H1 (cell line): ENCODE measurements around the gene RGS11. TPM values are rescaled to one million over a fixed set of nuclear protein-coding genes. Genes with fewer than 3 reads are reported as not detected.

Experiments
- CTCF ChIA-PET: fragments of 300-600 bp; sonication (Branson Sonifier 250); formaldehyde crosslinking; loops from one replicate; lab custom pipeline; 2021; ENCODE audit not compliant: partially characterized antibody; lab: Charles Lee
- POLR2A ChIA-PET: fragments of 300-600 bp; sonication (Branson Sonifier 250); formaldehyde crosslinking; loops from one replicate; lab custom pipeline; 2021; ENCODE audit warnings: inconsistent platforms; ENCODE audit not compliant: partially characterized antibody; lab: Charles Lee
- DNase-seq, 2 experiments: peaks; one replicate each; pipeline versions ENCODE4 v3.0.0 to v3.0.0-alpha.2; 2010 to 2022; ENCODE audit warnings: low spot score in 2 of 2, low read depth in 1 of 2, mixed read lengths in 1 of 2
- FAIRE-seq: peaks from 2 replicates; lab custom pipeline; 2011; peaks lifted over from hg19 to GRCh38; lab: Jason Lieb, UNC
- H2AFZ ChIP-seq: 2 replicates; pipeline ENCODE4 v1.8.1; 2012; ENCODE audit warnings: low read length, inconsistent platforms
- H2AK5ac ChIP-seq: 2 replicates; pipeline ENCODE4 v1.6.1; 2013; ENCODE audit warnings: low read depth, low read length
- H2BK120ac ChIP-seq: replicated peaks from 2 replicates; pipeline ENCODE3; 2013; ENCODE audit warnings: low read depth, low read length, inconsistent platforms
- H2BK12ac ChIP-seq: 2 replicates; pipeline ENCODE4 v1.6.1; 2013; ENCODE audit warnings: low read depth, low read length
- H2BK15ac ChIP-seq: 2 replicates; pipeline ENCODE4 v1.6.1; 2013; ENCODE audit warnings: low read length
- H2BK20ac ChIP-seq: 2 replicates; pipeline ENCODE4 v1.6.1; 2013; ENCODE audit warnings: low read length
- H2BK5ac ChIP-seq: 2 replicates; pipeline ENCODE4 v1.6.1; 2013; ENCODE audit warnings: low read depth, low read length
- H3K14ac ChIP-seq: 2 replicates; pipeline ENCODE4 v1.6.1; 2013; ENCODE audit warnings: inconsistent platforms; ENCODE audit not compliant: insufficient read length
- H3K18ac ChIP-seq: 2 replicates; pipeline ENCODE4 v1.6.1; 2013; ENCODE audit warnings: low read length; ENCODE audit errors: extremely low read depth
- H3K23ac ChIP-seq: 2 replicates; pipeline ENCODE4 v1.6.1; 2013; ENCODE audit warnings: inconsistent platforms; ENCODE audit not compliant: insufficient read length
- H3K23me2 ChIP-seq: 2 replicates; pipeline ENCODE4 v1.6.1; 2013; ENCODE audit warnings: low read depth, low read length
- H3K27ac ChIP-seq: 2 replicates; pipeline ENCODE4 v1.6.1; 2011; ENCODE audit warnings: low read depth, low read length, inconsistent platforms
- H3K27me3 ChIP-seq, 4 experiments: replicated peaks in 1 of 4; 1 replicate in 1 of 4; 2 replicates in 3 of 4; pipeline versions ENCODE4 v1.6.1 to v1.8.1; 2011 to 2013; ENCODE audit warnings: low read length in 3 of 4, mild to moderate bottlenecking in 3 of 4, inconsistent platforms in 2 of 4, mixed read lengths in 2 of 4, moderate library complexity in 1 of 4; ENCODE audit not compliant: control insufficient read depth in 3 of 4, insufficient read depth in 3 of 4; ENCODE audit errors: extremely low read depth in 1 of 4
- H3K36me3 ChIP-seq, 4 experiments: 2 replicates each; pipeline versions ENCODE4 v1.6.1 to v1.8.1; 2011 to 2013; ENCODE audit warnings: mild to moderate bottlenecking in 4 of 4, low read length in 3 of 4, moderate library complexity in 2 of 4, control low read depth in 1 of 4, inconsistent platforms in 1 of 4; ENCODE audit not compliant: insufficient read depth in 4 of 4, control insufficient read depth in 2 of 4
- H3K4ac ChIP-seq: replicated peaks from 2 replicates; pipeline ENCODE3; 2013; ENCODE audit warnings: low read length, low read depth, mixed read lengths, inconsistent platforms; ENCODE audit not compliant: insufficient read length
- H3K4me1 ChIP-seq, 4 experiments: replicated peaks in 1 of 4; 1 replicate in 1 of 4; 2 replicates in 3 of 4; pipeline versions ENCODE4 v1.6.1 to v1.8.1; 2011 to 2013; ENCODE audit warnings: low read length in 3 of 4, inconsistent platforms in 2 of 4, mixed read lengths in 1 of 4; ENCODE audit not compliant: insufficient read depth in 4 of 4, control insufficient read depth in 3 of 4
- H3K4me2 ChIP-seq, 2 experiments: 2 replicates each; pipeline versions ENCODE4 v1.6.1 to v1.8.1; 2011 to 2013; ENCODE audit warnings: low read depth in 2 of 2, low read length in 2 of 2, control low read depth in 1 of 2, inconsistent platforms in 1 of 2, mild to moderate bottlenecking in 1 of 2; ENCODE audit not compliant: insufficient read depth in 1 of 2
- H3K4me3 ChIP-seq, 4 experiments: fragments of 200-600, 300-600 bp in 1 of 4; sonication (generic), shearing (Covaris generic), sonication (Bioruptor Twin) in 1 of 4; 2 replicates each; pipeline versions ENCODE4 v1.5.1 to v1.8.1; 2011 to 2016; ENCODE audit warnings: low read length in 4 of 4, low read depth in 3 of 4, control low read depth in 2 of 4, inconsistent platforms in 2 of 4, mild to moderate bottlenecking in 2 of 4, mixed read lengths in 1 of 4, moderate library complexity in 1 of 4; ENCODE audit not compliant: insufficient read depth in 2 of 4; ENCODE audit errors: extremely low read depth in 1 of 4
- H3K56ac ChIP-seq: replicated peaks from 2 replicates; pipeline ENCODE3; 2013; ENCODE audit warnings: low read depth, mild to moderate bottlenecking, mixed read lengths, low read length, inconsistent platforms; ENCODE audit not compliant: insufficient read length
- H3K79me1 ChIP-seq: 2 replicates; pipeline ENCODE4 v1.6.1; 2013; ENCODE audit warnings: low read depth, low read length, control low read depth
- H3K79me2 ChIP-seq, 2 experiments: 2 replicates each; pipeline versions ENCODE4 v1.6.1 to v1.8.1; 2012 to 2013; ENCODE audit warnings: low read length in 2 of 2, mild to moderate bottlenecking in 2 of 2, inconsistent platforms in 1 of 2; ENCODE audit not compliant: insufficient read depth in 2 of 2, control insufficient read depth in 1 of 2
- H3K9ac ChIP-seq, 4 experiments: replicated peaks in 1 of 4; 1 replicate in 1 of 4; 2 replicates in 3 of 4; pipeline versions ENCODE4 v1.6.1 to v1.8.1; 2011 to 2013; ENCODE audit warnings: low read depth in 3 of 4, low read length in 3 of 4, control low read depth in 2 of 4, mild to moderate bottlenecking in 2 of 4, moderate library complexity in 2 of 4, inconsistent platforms in 1 of 4; ENCODE audit errors: extremely low read depth in 1 of 4
- H3K9me3 ChIP-seq, 2 experiments: 2 replicates each; pipeline versions ENCODE4 v1.6.1 to v1.8.1; 2012 to 2013; ENCODE audit warnings: mild to moderate bottlenecking in 2 of 2, moderate library complexity in 2 of 2, control low read depth in 1 of 2, inconsistent platforms in 1 of 2, low read depth in 1 of 2, low read length in 1 of 2, mixed read lengths in 1 of 2; ENCODE audit not compliant: insufficient read depth in 2 of 2
- H4K20me1 ChIP-seq, 2 experiments: replicated peaks in 1 of 2; 2 replicates each; pipeline versions ENCODE3 to v1.8.1; 2011 to 2013; ENCODE audit warnings: inconsistent platforms in 2 of 2, low read length in 2 of 2, mild to moderate bottlenecking in 1 of 2; ENCODE audit not compliant: insufficient read depth in 2 of 2, control insufficient read depth in 1 of 2
- H4K5ac ChIP-seq: 2 replicates; pipeline ENCODE4 v1.6.1; 2013; ENCODE audit warnings: low read length, low read depth, mixed read lengths, inconsistent platforms; ENCODE audit not compliant: insufficient read length
- H4K8ac ChIP-seq: 2 replicates; pipeline ENCODE4 v1.8.0; 2013; ENCODE audit warnings: mild to moderate bottlenecking, moderate library complexity, low read length, inconsistent platforms; ENCODE audit not compliant: insufficient read depth; ENCODE audit errors: extremely low read depth
- H4K91ac ChIP-seq: replicated peaks from 2 replicates; pipeline ENCODE3; 2013; ENCODE audit warnings: low read length, mixed read lengths, inconsistent platforms; ENCODE audit not compliant: insufficient read length
- CEBPB ChIP-seq: IDR thresholded peaks from 2 replicates; pipeline ENCODE4 v1.6.1; 2012; ENCODE audit warnings: low read depth, low read length
- NANOG ChIP-seq: IDR thresholded peaks from 2 replicates; pipeline ENCODE4 v1.6.1; 2011; ENCODE audit warnings: low read length, low read depth, mild to moderate bottlenecking, inconsistent platforms; ENCODE audit not compliant: insufficient read depth, poor library complexity, severe bottlenecking
- POU5F1 ChIP-seq: IDR thresholded peaks from 2 replicates; pipeline ENCODE4 v1.6.1; 2011; ENCODE audit warnings: low read depth, mild to moderate bottlenecking, low read length, moderate library complexity
- RFX5 ChIP-seq: IDR thresholded peaks from 2 replicates; pipeline ENCODE4 v1.6.1; 2011; ENCODE audit warnings: low read depth, low read length, improper control_type of control experiment, borderline replicate concordance
- SP2 ChIP-seq: IDR thresholded peaks from 2 replicates; pipeline ENCODE4 v1.6.1; 2012; ENCODE audit warnings: mild to moderate bottlenecking, low read length, inconsistent platforms
- SRF ChIP-seq: IDR thresholded peaks from 2 replicates; pipeline ENCODE4 v1.6.1; 2011; ENCODE audit warnings: mild to moderate bottlenecking, low read depth, low read length, moderate library complexity
- TEAD4 ChIP-seq: IDR thresholded peaks from 2 replicates; pipeline ENCODE4 v1.6.1; 2012; ENCODE audit warnings: low read depth, low read length, inconsistent platforms, mixed read lengths
- WGBS, 2 experiments: shearing (Covaris generic) in 1 of 2; methylation state at CpG; one replicate each; pipeline versions ENCODE4 v1.1.6 to v1.1.7; 2013 to 2015; ENCODE audit warnings: low lambda C conversion rate in 2 of 2, mixed read lengths in 2 of 2, inconsistent platforms in 1 of 2, low coverage in 1 of 2, missing lambda C conversion rate in 1 of 2; ENCODE audit not compliant: insufficient replicate concordance in 2 of 2, insufficient coverage in 1 of 2, insufficient read length in 1 of 2; ENCODE audit errors: extremely low coverage in 1 of 2, missing lambda C conversion rate in 1 of 2; 5-methylcytosine and 5-hydroxymethylcytosine counted together
- polyA plus RNA-seq, 7 experiments: library from polyadenylated mRNA; depleted of rRNA in 3 of 7; stranded (reverse) in 5 of 7; unstranded in 2 of 7; fragments of >200 nt in 5 of 7; fragments of 200-250 nt in 2 of 7; gene quantifications; 1 replicate in 5 of 7; 2 replicates in 1 of 7; 4 replicates in 1 of 7; pipeline versions ENCODE4 v1.2.1 to v1.2.3, GENCODE V29; 2011 to 2013; ENCODE audit warnings: missing spikeins in 2 of 7, mixed read lengths in 2 of 7
- total RNA-seq: library from RNA; stranded (reverse); fragmentation: NEBNext Ultra II Directional; extraction: Animal tissue kit (Norgen Biotek cat#: 25700); gene quantifications from 2 replicates; pipeline ENCODE4 v1.2.1, GENCODE V29; 2021

The RGS11 gene
- total and polyA plus RNA-seq, 2 of the 8 experiments (the other 6 are each of a cell fraction or from before 2014, with no cell fraction given), result 0.84 to 1.2 TPM

DNA sequence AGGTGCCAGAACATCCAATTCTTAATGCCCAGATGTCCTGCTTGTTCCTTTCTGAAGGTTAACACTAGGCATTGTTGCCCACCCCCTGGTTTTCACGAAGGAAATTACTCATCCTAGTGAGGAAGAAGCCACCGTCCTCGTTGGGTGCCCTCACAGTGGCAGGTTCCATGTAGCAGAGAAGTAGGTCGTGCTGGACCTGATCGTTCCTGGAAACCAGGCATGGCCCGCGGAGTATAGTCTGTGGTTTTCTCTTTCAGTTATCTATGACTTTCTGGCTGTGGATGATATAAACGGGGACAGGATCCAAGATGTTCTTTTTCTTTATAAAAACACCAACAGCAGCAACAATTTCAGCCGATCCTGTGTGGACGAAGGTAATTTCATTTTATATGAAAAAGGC lies 16.5 kb downstream of the RGS11 start:
- ChIA-PET CTCF (no interaction called here), POLR2A (no interaction called here)

More for the DNA sequence above, 16.5 kb downstream of the RGS11 start:
- Histone ChIP-seq H2AK5ac (no peak overlapping the region), H3K9me3 (no peaks in the 10 kb centered on the region), H2BK5ac (no peak overlapping the region), H3K9ac (no peak overlapping the region), H3K23ac (no peak overlapping the region), H4K8ac (no peak overlapping the region), H2BK12ac (no peak overlapping the region), H4K91ac (no peak overlapping the region), H3K56ac (no peak overlapping the region), H2BK15ac (no peak overlapping the region), H3K18ac (no peak overlapping the region), H3K4ac (no peak overlapping the region), H3K4me3 (no peak overlapping the region), H3K79me1 (no peaks in the 10 kb centered on the region), H3K36me3 (peaks cover 5 to 18% (median 10%) of the 10 kb centered on the region in 4 experiments; a peak in 6 of 8 replicates), H3K79me2 (no peaks in the 10 kb centered on the region), H4K5ac (no peak overlapping the region), H2AFZ (no peak overlapping the region), H3K4me1 (no peaks in the 10 kb centered on the region), H3K14ac (no peak overlapping the region), H3K27me3 (no peaks in the 10 kb centered on the region), H4K20me1 (peaks cover 0 to 12% of the 10 kb centered on the region in 2 experiments), H3K27ac (no peak overlapping the region), H2BK120ac (no peak overlapping the region), H3K4me2 (no peak overlapping the region), H3K23me2 (no peaks in the 10 kb centered on the region), H2BK20ac (no peak overlapping the region)
- no peak for FAIRE-seq
- 98% methylated on average over 10 of the region's 10 CpGs; no CpG with 5 or more reads in 1 of the 2 experiments for WGBS, 2 experiments
- no peak for TF ChIP-seq SRF
- no peak for TF ChIP-seq SP2
- no peak for TF ChIP-seq TEAD4
- no peak for TF ChIP-seq RFX5
- TF ChIP-seq CEBPB, result no peak
- TF ChIP-seq NANOG, result no peak
- no peak for TF ChIP-seq POU5F1
- DNase-seq, result no peak
